DOHH2 (cell line): ENCODE measurements around the gene TAX1BP1.

Source experiments
- H3F3A ChIP-seq: fragments of 200-600 bp; sonication (generic), shearing (Covaris generic); 2 replicates; pipeline ENCODE4 v1.6.0; 2016; ENCODE audit warnings: antibody characterized with exemption, mild to moderate bottlenecking; ENCODE audit not compliant: control insufficient read depth, insufficient read depth
- H3K27ac ChIP-seq: fragments of 200-600 bp; sonication (generic); 2 replicates; pipeline ENCODE4 v1.5.1; 2014; ENCODE audit warnings: low read depth, mild to moderate bottlenecking, low read length, moderate library complexity
- H3K27me3 ChIP-seq: fragments of 200-600 bp; sonication (generic); 2 replicates; pipeline ENCODE4 v1.6.1; 2014; ENCODE audit warnings: mild to moderate bottlenecking, low read length, mixed read lengths; ENCODE audit not compliant: control insufficient read depth
- H3K36me3 ChIP-seq: fragments of 200-600 bp; sonication (generic); 2 replicates; pipeline ENCODE4 v1.6.1; 2014; ENCODE audit warnings: mild to moderate bottlenecking, low read length, moderate library complexity, mixed read lengths; ENCODE audit not compliant: control insufficient read depth
- H3K4me1 ChIP-seq: fragments of 200-600 bp; sonication (generic); 2 replicates; pipeline ENCODE4 v1.6.1; 2014; ENCODE audit warnings: mild to moderate bottlenecking, low read length, mixed read lengths; ENCODE audit not compliant: control insufficient read depth
- H3K4me2 ChIP-seq: fragments of 200-600 bp; sonication (generic); 2 replicates; pipeline ENCODE4 v1.6.0; 2014; ENCODE audit warnings: mild to moderate bottlenecking, low read length, moderate library complexity
- H3K4me3 ChIP-seq: fragments of 200-600 bp; sonication (generic); 2 replicates; pipeline ENCODE4 v1.5.1; 2014; ENCODE audit warnings: mild to moderate bottlenecking, low read length, mixed read lengths
- H3K79me2 ChIP-seq: fragments of 200-600 bp; sonication (generic); 2 replicates; pipeline ENCODE4 v1.6.1; 2014; ENCODE audit warnings: mild to moderate bottlenecking, low read length, mixed read lengths; ENCODE audit not compliant: control insufficient read depth
- H3K9me2 ChIP-seq: fragments of 200-600 bp; sonication (generic); replicated peaks from 2 replicates; pipeline ENCODE4 v1.6.1; 2014; ENCODE audit warnings: mild to moderate bottlenecking, low read length, mixed read lengths; ENCODE audit not compliant: control insufficient read depth
- H3K9me3 ChIP-seq: fragments of 200-600 bp; sonication (generic); 2 replicates; pipeline ENCODE4 v1.6.1; 2014; ENCODE audit warnings: antibody characterized with exemption, low read length, mixed read lengths; ENCODE audit not compliant: control insufficient read depth, insufficient read depth
- H4K20me1 ChIP-seq: fragments of 200-600 bp; sonication (generic); 2 replicates; pipeline ENCODE4 v1.6.0; 2014; ENCODE audit warnings: low read depth, mild to moderate bottlenecking, antibody characterized with exemption, low read length, moderate library complexity; ENCODE audit not compliant: control insufficient read depth, insufficient read depth
- EZH2phosphoT487 ChIP-seq: fragments of 200-600 bp; sonication (generic); IDR thresholded peaks from 2 replicates; pipeline ENCODE4 v1.6.1; 2017; ENCODE audit warnings: borderline replicate concordance, mild to moderate bottlenecking, antibody characterized with exemption, low read length, moderate library complexity, mixed read lengths
- TF ChIP-seq, protein P1 (sequence below): fragments of 200-600 bp; sonication (generic); IDR thresholded peaks from one replicate; pipeline ENCODE4 v1.5.1; 2014; ENCODE audit warnings: antibody characterized with exemption, mild to moderate bottlenecking, low read depth, low read length; ENCODE audit not compliant: poor library complexity, severe bottlenecking

Gene TAX1BP1

DNA sequence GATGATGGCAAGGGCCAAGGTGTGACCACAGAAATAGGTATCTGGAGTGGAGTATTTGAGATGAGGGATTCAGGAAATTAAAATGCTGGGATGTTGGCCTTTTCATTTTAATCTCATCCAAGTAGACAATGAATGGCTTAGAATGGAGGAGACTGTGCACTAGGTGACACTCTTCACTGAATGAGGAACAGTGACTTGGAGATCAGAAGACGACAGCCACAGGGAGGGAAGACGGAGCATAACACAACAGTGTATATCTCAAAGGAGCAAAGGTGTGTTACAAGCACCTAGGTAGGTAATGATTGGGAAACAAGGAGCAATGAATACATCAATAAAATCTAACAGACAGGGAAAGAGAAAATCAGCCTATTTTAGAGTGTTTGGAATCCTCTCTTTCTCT is 4.1 kb upstream of the TAX1BP1 start:
- Histone ChIP-seq H3K27ac (no peak overlapping the region), H3K36me3 (peaks cover 4% of the 10 kb centered on the region), H3F3A (no peaks in the 10 kb centered on the region), H3K4me2 (no peak overlapping the region), H3K4me3 (no peak overlapping the region), H3K9me2 (no peaks in the 10 kb centered on the region), H3K27me3 (no peaks in the 10 kb centered on the region), H3K79me2 (peaks cover 8% of the 10 kb centered on the region), H4K20me1 (no peaks in the 10 kb centered on the region), H3K4me1 (peaks cover 11% of the 10 kb centered on the region), H3K9me3 (no peaks in the 10 kb centered on the region)
- TF ChIP-seq, protein P1, sequence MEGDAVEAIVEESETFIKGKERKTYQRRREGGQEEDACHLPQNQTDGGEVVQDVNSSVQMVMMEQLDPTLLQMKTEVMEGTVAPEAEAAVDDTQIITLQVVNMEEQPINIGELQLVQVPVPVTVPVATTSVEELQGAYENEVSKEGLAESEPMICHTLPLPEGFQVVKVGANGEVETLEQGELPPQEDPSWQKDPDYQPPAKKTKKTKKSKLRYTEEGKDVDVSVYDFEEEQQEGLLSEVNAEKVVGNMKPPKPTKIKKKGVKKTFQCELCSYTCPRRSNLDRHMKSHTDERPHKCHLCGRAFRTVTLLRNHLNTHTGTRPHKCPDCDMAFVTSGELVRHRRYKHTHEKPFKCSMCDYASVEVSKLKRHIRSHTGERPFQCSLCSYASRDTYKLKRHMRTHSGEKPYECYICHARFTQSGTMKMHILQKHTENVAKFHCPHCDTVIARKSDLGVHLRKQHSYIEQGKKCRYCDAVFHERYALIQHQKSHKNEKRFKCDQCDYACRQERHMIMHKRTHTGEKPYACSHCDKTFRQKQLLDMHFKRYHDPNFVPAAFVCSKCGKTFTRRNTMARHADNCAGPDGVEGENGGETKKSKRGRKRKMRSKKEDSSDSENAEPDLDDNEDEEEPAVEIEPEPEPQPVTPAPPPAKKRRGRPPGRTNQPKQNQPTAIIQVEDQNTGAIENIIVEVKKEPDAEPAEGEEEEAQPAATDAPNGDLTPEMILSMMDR: no peak
- no peak for TF ChIP-seq EZH2phosphoT487

DNA sequence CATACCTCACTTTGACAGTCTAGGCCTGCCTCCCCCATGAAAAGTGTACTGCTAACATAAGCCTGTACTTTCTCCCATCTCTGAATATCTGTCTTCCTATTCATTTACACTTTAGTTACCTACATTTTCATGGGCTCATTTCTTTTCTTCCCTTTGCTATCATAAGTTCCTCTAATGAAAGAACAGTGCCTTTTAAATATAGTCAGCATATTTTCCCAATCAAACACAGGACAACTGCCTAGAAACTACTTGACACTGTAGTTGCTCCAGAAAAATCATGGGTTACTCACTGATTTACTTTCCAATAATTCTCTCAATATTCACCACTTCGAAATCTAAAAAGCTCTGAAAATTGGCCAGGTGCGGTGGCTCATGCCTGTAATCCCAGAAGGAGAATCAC is 2.8 kb upstream of the TAX1BP1 start:
- no peaks in the 10 kb centered on the region for H3K9me3 ChIP-seq
- TF ChIP-seq EZH2phosphoT487: no peak
- TF ChIP-seq, protein P1: no peak
- H3F3A ChIP-seq: no peaks in the 10 kb centered on the region
- no peaks in the 10 kb centered on the region for H3K9me2 ChIP-seq
- peaks cover 17% of the 10 kb centered on the region for H3K79me2 ChIP-seq
- H3K27ac ChIP-seq: no peak overlapping the region
- 0 out of 2 replicates have a peak, but pooled peaks cover 2% of the 10 kb centered on the region for H4K20me1 ChIP-seq
- H3K27me3 ChIP-seq: no peaks in the 10 kb centered on the region
- peaks cover 18% of the 10 kb centered on the region for H3K4me1 ChIP-seq
- H3K36me3 ChIP-seq: peaks cover 4% of the 10 kb centered on the region
- no peak overlapping the region for H3K4me3 ChIP-seq
- H3K4me2 ChIP-seq: no peak overlapping the region

DNA sequence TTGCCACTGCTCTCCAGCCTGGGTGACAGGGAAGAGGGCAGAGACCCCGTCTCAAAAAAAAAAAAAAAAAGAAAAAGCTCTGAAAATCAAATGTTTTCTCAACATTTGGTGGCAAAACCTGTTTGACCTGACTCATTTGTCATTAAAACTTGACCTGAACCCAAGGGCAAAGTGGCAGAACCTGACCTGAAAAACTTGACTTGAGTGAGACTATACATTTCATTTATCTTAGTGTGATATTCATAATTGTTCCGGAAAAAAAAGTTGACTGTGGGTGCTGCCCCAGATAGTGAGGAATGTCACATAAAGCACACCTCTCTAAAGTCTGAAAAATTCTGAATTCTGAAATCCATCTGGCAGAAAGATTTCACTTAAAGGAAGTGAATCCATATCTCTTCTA is 2.3 kb upstream of the TAX1BP1 start:
- Histone ChIP-seq H3K9me2 (no peaks in the 10 kb centered on the region), H3K27me3 (no peaks in the 10 kb centered on the region), H3K27ac (no peak overlapping the region)

More for the DNA sequence above, 2.3 kb upstream of the TAX1BP1 start:
- no peak overlapping the region for H3K4me3 ChIP-seq
- H3K4me1 ChIP-seq: peaks cover 18% of the 10 kb centered on the region
- 0 out of 2 replicates have a peak, but pooled peaks cover 2% of the 10 kb centered on the region for H4K20me1 ChIP-seq
- peaks cover 4% of the 10 kb centered on the region for H3K36me3 ChIP-seq
- TF ChIP-seq EZH2phosphoT487: no peak
- TF ChIP-seq, protein P1: no peak
- H3K9me3 ChIP-seq: no peaks in the 10 kb centered on the region
- H3K79me2 ChIP-seq: peaks cover 21% of the 10 kb centered on the region
- H3K4me2 ChIP-seq: no peak overlapping the region
- no peaks in the 10 kb centered on the region for H3F3A ChIP-seq
